Osteocyte (in vitro differentiated cells): ENCODE measurements around the gene GSTA4. TPM values are rescaled to one million over a fixed set of nuclear protein-coding genes. Genes with fewer than 3 reads are reported as not detected.

ENCODE experiments used
- DNase-seq: peaks from one replicate; pipeline ENCODE4 v3.0.0; 2021; ENCODE audit warnings: mixed read lengths; ENCODE audit not compliant: unreplicated experiment; ENCODE audit errors: extremely low spot score
- H3K27ac Mint-ChIP-seq: one replicate; pipeline ENCODE4 v1.8.0; 2021; ENCODE audit warnings: mild to moderate bottlenecking, mixed read lengths; ENCODE audit not compliant: unreplicated experiment
- H3K27me3 Mint-ChIP-seq: one replicate; pipeline ENCODE4 v1.8.0; 2021; ENCODE audit warnings: mixed read lengths; ENCODE audit not compliant: unreplicated experiment
- H3K36me3 Mint-ChIP-seq: one replicate; pipeline ENCODE4 v1.8.0; 2021; ENCODE audit warnings: mixed read lengths; ENCODE audit not compliant: unreplicated experiment
- H3K4me1 Mint-ChIP-seq: one replicate; pipeline ENCODE4 v1.8.0; 2021; ENCODE audit warnings: mixed read lengths; ENCODE audit not compliant: unreplicated experiment
- H3K4me3 Mint-ChIP-seq: one replicate; pipeline ENCODE4 v1.8.0; 2021; ENCODE audit warnings: mild to moderate bottlenecking, moderate library complexity, mixed read lengths; ENCODE audit not compliant: unreplicated experiment
- H3K9me3 Mint-ChIP-seq: one replicate; pipeline ENCODE4 v1.8.0; 2021; ENCODE audit warnings: mixed read lengths; ENCODE audit not compliant: unreplicated experiment
- total RNA-seq: library from RNA; stranded (reverse); gene quantifications from 2 replicates; pipeline ENCODE4 v1.2.1, GENCODE V29; 2021
- TF ChIP-seq, protein P1 (sequence below): fragments of 200-600 bp; sonication (generic); IDR thresholded peaks from 2 replicates; pipeline ENCODE4 v1.5.0; 2021; ENCODE audit warnings: antibody characterized with exemption, mild to moderate bottlenecking, moderate library complexity

GSTA4 gene
- total RNA-seq, 1 donor from 2014 or later: 45.3 TPM

DNA sequence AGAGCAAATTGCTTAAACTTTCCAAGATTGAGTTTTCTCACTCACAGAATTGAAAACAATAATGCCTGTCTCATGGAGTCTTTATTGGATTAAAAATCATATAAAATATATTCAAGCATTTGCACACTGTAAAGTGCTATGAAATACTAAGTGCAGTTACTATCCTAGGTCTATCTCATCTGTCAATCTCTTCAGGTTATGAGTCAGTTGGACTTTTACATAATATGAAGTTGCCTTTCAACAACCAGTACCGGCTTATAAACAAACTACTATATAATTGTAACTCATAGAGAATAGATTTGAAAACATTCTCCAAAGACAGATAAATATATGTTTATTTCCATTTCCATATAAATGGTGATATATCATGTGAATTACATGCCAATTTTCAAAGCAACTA is 20.4 kb upstream of the GSTA4 start:
- Mint-ChIP-seq H3K9me3 (no peaks in the 10 kb centered on the region), H3K36me3 (peaks cover 42% of the 10 kb centered on the region), H3K4me1 (peaks cover 20% of the 10 kb centered on the region), H3K27me3 (no peaks in the 10 kb centered on the region), H3K27ac (no peak overlapping the region), H3K4me3 (no peak overlapping the region)
- TF ChIP-seq, protein P1, sequence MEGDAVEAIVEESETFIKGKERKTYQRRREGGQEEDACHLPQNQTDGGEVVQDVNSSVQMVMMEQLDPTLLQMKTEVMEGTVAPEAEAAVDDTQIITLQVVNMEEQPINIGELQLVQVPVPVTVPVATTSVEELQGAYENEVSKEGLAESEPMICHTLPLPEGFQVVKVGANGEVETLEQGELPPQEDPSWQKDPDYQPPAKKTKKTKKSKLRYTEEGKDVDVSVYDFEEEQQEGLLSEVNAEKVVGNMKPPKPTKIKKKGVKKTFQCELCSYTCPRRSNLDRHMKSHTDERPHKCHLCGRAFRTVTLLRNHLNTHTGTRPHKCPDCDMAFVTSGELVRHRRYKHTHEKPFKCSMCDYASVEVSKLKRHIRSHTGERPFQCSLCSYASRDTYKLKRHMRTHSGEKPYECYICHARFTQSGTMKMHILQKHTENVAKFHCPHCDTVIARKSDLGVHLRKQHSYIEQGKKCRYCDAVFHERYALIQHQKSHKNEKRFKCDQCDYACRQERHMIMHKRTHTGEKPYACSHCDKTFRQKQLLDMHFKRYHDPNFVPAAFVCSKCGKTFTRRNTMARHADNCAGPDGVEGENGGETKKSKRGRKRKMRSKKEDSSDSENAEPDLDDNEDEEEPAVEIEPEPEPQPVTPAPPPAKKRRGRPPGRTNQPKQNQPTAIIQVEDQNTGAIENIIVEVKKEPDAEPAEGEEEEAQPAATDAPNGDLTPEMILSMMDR: no peak
- DNase-seq: no peak

DNA sequence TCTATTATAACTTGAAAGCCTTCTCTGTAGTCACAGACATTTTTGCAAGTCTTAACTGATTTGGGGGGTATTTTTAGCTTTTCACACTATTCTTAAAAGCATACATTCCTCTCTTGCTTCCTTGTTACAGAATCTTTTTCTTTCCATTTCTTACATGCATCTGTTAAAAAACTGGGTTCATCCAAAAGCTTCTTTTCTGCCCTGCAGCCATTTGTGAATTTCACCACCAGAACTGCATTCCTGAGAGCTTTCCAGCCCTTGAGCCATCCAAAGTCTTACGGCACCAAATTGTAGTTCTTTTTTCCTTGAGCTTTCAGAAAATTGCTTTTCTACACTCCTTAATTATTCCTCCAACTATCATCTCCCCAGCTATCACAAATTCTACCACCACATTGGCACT is 19.7 kb upstream of the GSTA4 start:
- TF ChIP-seq, protein P1: no peak
- DNase-seq: no peak
- no peaks in the 10 kb centered on the region for H3K27me3 Mint-ChIP-seq
- H3K9me3 Mint-ChIP-seq: no peaks in the 10 kb centered on the region
- peaks cover 20% of the 10 kb centered on the region for H3K4me1 Mint-ChIP-seq
- H3K4me3 Mint-ChIP-seq: no peak overlapping the region
- H3K27ac Mint-ChIP-seq: peak overlapping the region; percentile 69
- H3K36me3 Mint-ChIP-seq: peaks cover 49% of the 10 kb centered on the region

DNA sequence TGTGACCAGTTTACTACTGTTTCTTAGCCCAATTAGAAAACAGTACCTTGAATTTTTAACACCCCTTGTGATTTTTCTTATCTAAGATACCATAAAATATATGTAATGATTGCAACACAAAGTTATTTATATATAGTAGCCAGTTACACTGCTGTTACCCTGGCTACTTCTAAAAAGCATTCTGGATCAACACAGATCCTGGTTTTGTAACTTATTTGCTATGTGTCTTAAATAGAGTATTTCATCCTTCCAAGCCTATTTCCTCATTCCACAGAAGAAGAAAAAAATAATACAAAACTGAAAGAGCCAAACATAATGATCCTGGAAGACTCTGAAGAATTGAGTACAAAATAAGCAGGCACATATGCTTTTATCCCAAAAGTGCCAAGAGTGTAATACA is 19.0 kb upstream of the GSTA4 start:
- peak overlapping the region; percentile 69 for H3K27ac Mint-ChIP-seq
- peaks cover 55% of the 10 kb centered on the region for H3K36me3 Mint-ChIP-seq
- DNase-seq: no peak
- TF ChIP-seq, protein P1: no peak
- peaks cover 20% of the 10 kb centered on the region for H3K4me1 Mint-ChIP-seq
- H3K4me3 Mint-ChIP-seq: no peak overlapping the region
- no peaks in the 10 kb centered on the region for H3K27me3 Mint-ChIP-seq
- H3K9me3 Mint-ChIP-seq: no peaks in the 10 kb centered on the region

DNA sequence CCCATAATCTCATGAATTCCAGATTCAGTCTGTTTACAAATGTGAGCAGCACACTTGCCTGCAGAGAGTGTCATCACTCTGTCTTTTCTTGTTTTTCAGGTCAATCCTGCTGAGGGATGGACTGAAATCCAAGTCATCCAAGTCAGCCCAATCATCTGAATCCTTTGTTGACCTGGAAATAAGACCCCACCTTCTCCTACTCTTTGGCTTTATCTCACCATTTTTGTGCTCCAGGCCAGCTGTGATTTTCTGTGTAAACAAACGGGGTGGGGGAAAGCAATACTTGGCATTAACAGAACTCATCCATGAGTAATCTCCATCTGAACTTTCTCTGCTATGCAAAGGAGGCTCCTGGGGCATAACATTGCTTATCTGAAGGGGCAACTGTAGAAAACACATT is 16.9 kb upstream of the GSTA4 start:
- DNase-seq: no peak
- no peak overlapping the region for H3K4me3 Mint-ChIP-seq
- no peak overlapping the region for H3K27ac Mint-ChIP-seq
- no peaks in the 10 kb centered on the region for H3K27me3 Mint-ChIP-seq
- no peaks in the 10 kb centered on the region for H3K9me3 Mint-ChIP-seq
- peaks cover 52% of the 10 kb centered on the region for H3K36me3 Mint-ChIP-seq
- H3K4me1 Mint-ChIP-seq: peaks cover 20% of the 10 kb centered on the region
- TF ChIP-seq, protein P1: no peak

DNA sequence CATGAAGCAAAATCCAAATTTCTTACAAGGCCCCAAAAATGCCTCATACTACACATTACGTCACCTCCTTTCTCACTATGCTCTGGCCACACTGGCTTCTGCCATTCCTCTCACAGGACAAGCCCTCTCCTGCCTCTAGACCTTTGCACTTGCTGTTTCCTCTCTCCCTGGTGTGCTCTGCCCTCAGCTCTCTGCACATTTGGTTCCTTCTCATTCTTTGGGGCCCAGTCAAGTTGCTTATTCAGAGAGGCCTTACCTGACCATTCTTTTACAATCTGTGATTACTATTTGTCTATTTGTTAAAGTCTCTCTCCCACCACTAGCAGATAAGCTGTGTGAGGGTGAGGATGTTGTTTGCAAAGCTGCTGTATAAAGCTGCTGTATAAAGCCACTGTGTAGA is 15.4 kb upstream of the GSTA4 start:
- Mint-ChIP-seq H3K4me1 (peaks cover 20% of the 10 kb centered on the region), H3K4me3 (no peak overlapping the region), H3K9me3 (no peaks in the 10 kb centered on the region), H3K36me3 (peaks cover 55% of the 10 kb centered on the region), H3K27ac (no peak overlapping the region), H3K27me3 (no peaks in the 10 kb centered on the region)
- TF ChIP-seq, protein P1: no peak
- no peak for DNase-seq
